A673 (cell line): ENCODE results near the gene CPNE2. TPM values are rescaled to one million over a fixed set of nuclear protein-coding genes. Genes with fewer than 3 reads are reported as not detected.
A peak's percentile ranks its signal among the peaks of the same experiment; 100 is the strongest.

Source experiments
- BruUV-seq: library from RNA; stranded (reverse); fragments of 400-500 nt; replicated peaks from 2 replicates; lab custom pipeline; 2021; lab: Mats Ljungman, UMichigan
- CTCF ChIA-PET: fragments of 300-600 bp; sonication (Branson Sonifier 250); formaldehyde crosslinking; loops from one replicate; lab custom pipeline; 2022; ENCODE audit warnings: antibody characterized with exemption; lab: Charles Lee
- POLR2A ChIA-PET: fragments of 300-600 bp; sonication (Branson Sonifier 250); formaldehyde crosslinking; loops from one replicate; lab custom pipeline; 2022; ENCODE audit warnings: antibody characterized with exemption; ENCODE audit not compliant: low non-redundant PET; lab: Charles Lee
- DNase-seq: peaks from one replicate; pipeline ENCODE4 v3.0.0-alpha.2; 2015; ENCODE audit warnings: low spot score
- H3K27ac ChIP-seq: fragments of 200-600 bp; sonication (generic); 2 replicates; pipeline ENCODE4 v1.5.1; 2016; ENCODE audit warnings: mixed run types, low read depth, mild to moderate bottlenecking, mixed read lengths, antibody characterized with exemption, low read length; ENCODE audit not compliant: poor library complexity, severe bottlenecking
- H3K27me3 ChIP-seq: fragments of 200-600 bp; sonication (generic); replicated peaks from 2 replicates; pipeline ENCODE4 v1.6.1; 2017; ENCODE audit warnings: mixed run types, low read depth, mild to moderate bottlenecking, mixed read lengths, antibody characterized with exemption, low read length; ENCODE audit not compliant: insufficient read depth, poor library complexity
- H3K36me3 ChIP-seq: fragments of 200-600 bp; sonication (generic); 2 replicates; pipeline ENCODE4 v1.6.1; 2016; ENCODE audit warnings: mixed run types, mild to moderate bottlenecking, mixed read lengths, antibody characterized with exemption, low read length; ENCODE audit not compliant: insufficient read depth, poor library complexity, severe bottlenecking
- H3K4me1 ChIP-seq: fragments of 200-600 bp; sonication (generic); 2 replicates; pipeline ENCODE4 v1.6.1; 2017; ENCODE audit warnings: mixed run types, mild to moderate bottlenecking, mixed read lengths, antibody characterized with exemption, low read length; ENCODE audit not compliant: insufficient read depth, poor library complexity, severe bottlenecking
- H3K4me3 ChIP-seq: fragments of 200-600 bp; sonication (generic); 2 replicates; pipeline ENCODE4 v1.5.1; 2016; ENCODE audit warnings: low read depth, mixed run types, mild to moderate bottlenecking, mixed read lengths, low read length; ENCODE audit not compliant: poor library complexity, severe bottlenecking
- H3K9me3 ChIP-seq: fragments of 200-600 bp; sonication (generic); 2 replicates; pipeline ENCODE4 v1.6.1; 2016; ENCODE audit warnings: mixed run types, low read depth, mild to moderate bottlenecking, mixed read lengths, antibody characterized with exemption, low read length; ENCODE audit not compliant: poor library complexity, severe bottlenecking
- EZH2 ChIP-seq: fragments of 200-600 bp; sonication (generic); IDR thresholded peaks from 2 replicates; pipeline ENCODE4 v1.6.1; 2017; ENCODE audit warnings: borderline replicate concordance, low read depth, mild to moderate bottlenecking, mixed read lengths, antibody characterized with exemption, low read length; ENCODE audit not compliant: poor library complexity, severe bottlenecking
- intact Hi-C: fragments of 100-400 bp; cut with micrococcal nuclease; formaldehyde crosslinking; loops from one replicate; pipeline ENCODE4 v1.10.0; 2022; ENCODE audit not compliant: unreplicated experiment
- total RNA-seq: library from RNA; stranded (reverse); gene quantifications from 2 replicates; pipeline ENCODE4 v1.2.3, GENCODE V29; 2021
- TF ChIP-seq, protein P1 (sequence below): fragments of 300-800, 200-600 bp; sonication (generic); conservative IDR thresholded peaks from 2 replicates; pipeline ENCODE4 v1.5.1; 2017; ENCODE audit warnings: low read depth, mild to moderate bottlenecking, antibody characterized with exemption, low read length, moderate library complexity, mixed read lengths

The CPNE2 gene
- total RNA-seq, 1 experiment from 2014 or later = 38.1 TPM

GRCh38 chr16:57179215-57179828 is 86.9 kb downstream of the CPNE2 start:
- no TSS peak for BruUV-seq
- Histone ChIP-seq H3K27me3 (no peaks in the 10 kb centered on the region), H3K9me3 (no peaks in the 10 kb centered on the region), H3K4me1 (peaks cover 14% of the 10 kb centered on the region), H3K27ac (peak overlapping the region; percentile 22), H3K4me3 (no peak overlapping the region), H3K36me3 (no peaks in the 10 kb centered on the region)
- ChIA-PET POLR2A (interaction anchor here (0.6 kb wide), 1 partner anchor 21 kb away, joined by 4 read pairs; no protein-coding TSS in a partner anchor), CTCF (no interaction called here)
- DNase-seq = no peak
- intact Hi-C loops = no loop called here
- TF ChIP-seq, protein P1, sequence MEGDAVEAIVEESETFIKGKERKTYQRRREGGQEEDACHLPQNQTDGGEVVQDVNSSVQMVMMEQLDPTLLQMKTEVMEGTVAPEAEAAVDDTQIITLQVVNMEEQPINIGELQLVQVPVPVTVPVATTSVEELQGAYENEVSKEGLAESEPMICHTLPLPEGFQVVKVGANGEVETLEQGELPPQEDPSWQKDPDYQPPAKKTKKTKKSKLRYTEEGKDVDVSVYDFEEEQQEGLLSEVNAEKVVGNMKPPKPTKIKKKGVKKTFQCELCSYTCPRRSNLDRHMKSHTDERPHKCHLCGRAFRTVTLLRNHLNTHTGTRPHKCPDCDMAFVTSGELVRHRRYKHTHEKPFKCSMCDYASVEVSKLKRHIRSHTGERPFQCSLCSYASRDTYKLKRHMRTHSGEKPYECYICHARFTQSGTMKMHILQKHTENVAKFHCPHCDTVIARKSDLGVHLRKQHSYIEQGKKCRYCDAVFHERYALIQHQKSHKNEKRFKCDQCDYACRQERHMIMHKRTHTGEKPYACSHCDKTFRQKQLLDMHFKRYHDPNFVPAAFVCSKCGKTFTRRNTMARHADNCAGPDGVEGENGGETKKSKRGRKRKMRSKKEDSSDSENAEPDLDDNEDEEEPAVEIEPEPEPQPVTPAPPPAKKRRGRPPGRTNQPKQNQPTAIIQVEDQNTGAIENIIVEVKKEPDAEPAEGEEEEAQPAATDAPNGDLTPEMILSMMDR = no peak
- TF ChIP-seq EZH2 = no peak

DNA sequence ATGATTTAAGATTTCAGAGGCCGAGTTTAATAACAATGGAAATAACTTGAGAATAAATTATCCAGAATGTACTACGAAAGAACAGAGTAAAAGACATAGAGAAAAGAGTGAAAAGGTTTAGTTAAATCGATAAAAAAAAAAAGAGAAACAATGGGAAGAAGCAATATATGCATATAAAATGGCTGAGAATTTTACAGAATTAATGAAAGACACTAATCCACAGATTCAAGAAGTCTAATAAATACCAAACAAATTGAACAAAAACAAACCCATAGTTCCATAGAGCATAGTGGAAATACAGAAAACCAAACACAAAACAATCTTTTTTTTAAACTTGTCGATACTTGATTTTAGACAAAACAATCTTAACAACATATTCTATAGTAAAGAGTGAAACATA is 91.7 kb downstream of the CPNE2 start:
- H3K4me3 ChIP-seq = peak overlapping the region; percentile 93
- intact Hi-C loops = no loop called here
- no TSS peak for BruUV-seq

DNA sequence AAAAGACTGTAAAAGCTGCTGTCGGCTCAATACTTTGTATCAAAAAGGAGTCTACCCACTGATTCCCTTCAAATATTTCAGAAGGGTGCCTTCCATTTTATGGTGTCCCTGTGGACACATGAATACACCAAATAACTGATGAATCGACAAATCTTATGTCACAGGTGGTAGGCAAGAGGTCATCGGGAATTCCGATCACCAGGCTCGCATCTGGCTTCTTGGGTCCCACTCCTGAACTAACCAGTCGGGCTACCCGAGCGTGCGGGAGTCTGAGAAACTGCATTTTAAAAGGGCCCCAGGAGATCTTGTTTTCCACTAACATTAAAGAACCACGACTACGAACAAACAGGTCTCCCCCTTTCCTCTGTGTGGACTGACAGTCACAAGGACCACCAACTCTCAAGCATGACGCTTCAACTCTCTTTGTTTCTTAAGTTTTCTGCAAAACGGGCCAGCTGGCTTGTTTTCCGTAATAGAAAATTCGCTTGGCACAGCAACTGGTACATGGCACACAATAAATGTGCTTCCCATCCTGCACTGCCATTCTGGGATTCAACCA is 92.6 kb downstream of the CPNE2 start:
- Histone ChIP-seq H3K36me3 (peaks cover 3% of the 10 kb centered on the region), H3K27ac (peak overlapping the region; percentile 89), H3K4me1 (peaks cover 6% of the 10 kb centered on the region), H3K9me3 (no peaks in the 10 kb centered on the region), H3K4me3 (peak overlapping the region; percentile 93), H3K27me3 (no peaks in the 10 kb centered on the region)
- no peak for TF ChIP-seq EZH2
- TF ChIP-seq, protein P1 = no peak
- ChIA-PET POLR2A (no interaction called here), CTCF (interaction anchor here (0.9 kb wide), 1 partner anchor 101 kb away, joined by 3 read pairs; no protein-coding TSS in a partner anchor)
- no TSS peak for BruUV-seq
- DNase-seq = no peak
- intact Hi-C loops = no loop called here

More for the DNA sequence above, 91.7 kb downstream of the CPNE2 start:
- CTCF ChIA-PET = no interaction called here
- TF ChIP-seq EZH2 = no peak
- TF ChIP-seq, protein P1 = no peak
- no peaks in the 10 kb centered on the region for H3K27me3 ChIP-seq
- no peaks in the 10 kb centered on the region for H3K36me3 ChIP-seq
- no peak for DNase-seq
- POLR2A ChIA-PET = interaction anchor here (0.7 kb wide), 1 partner anchor 22 kb away, joined by 4 read pairs; no protein-coding TSS in a partner anchor
- H3K4me1 ChIP-seq = peaks cover 9% of the 10 kb centered on the region
- H3K9me3 ChIP-seq = no peaks in the 10 kb centered on the region
- no peak overlapping the region for H3K27ac ChIP-seq
